Forelimb muscle (tissue), 1 donor: ENCODE results near the gene PRSS50. TPM values are rescaled to one million over a fixed set of nuclear protein-coding genes. Genes with fewer than 3 reads are reported as not detected.

Experiments used
- DNase-seq: peaks from one replicate; pipeline ENCODE4 v3.0.0-alpha.2; 2013; ENCODE audit warnings: low read depth
- polyA plus RNA-seq: library from polyadenylated mRNA; unstranded; fragments of 120-200 nt; gene quantifications from one replicate; pipeline ENCODE4 v1.2.1, GENCODE V29; 2013; ENCODE audit not compliant: insufficient read length

The PRSS50 gene
- polyA plus RNA-seq, 1 donor, result 0.19 TPM

DNA sequence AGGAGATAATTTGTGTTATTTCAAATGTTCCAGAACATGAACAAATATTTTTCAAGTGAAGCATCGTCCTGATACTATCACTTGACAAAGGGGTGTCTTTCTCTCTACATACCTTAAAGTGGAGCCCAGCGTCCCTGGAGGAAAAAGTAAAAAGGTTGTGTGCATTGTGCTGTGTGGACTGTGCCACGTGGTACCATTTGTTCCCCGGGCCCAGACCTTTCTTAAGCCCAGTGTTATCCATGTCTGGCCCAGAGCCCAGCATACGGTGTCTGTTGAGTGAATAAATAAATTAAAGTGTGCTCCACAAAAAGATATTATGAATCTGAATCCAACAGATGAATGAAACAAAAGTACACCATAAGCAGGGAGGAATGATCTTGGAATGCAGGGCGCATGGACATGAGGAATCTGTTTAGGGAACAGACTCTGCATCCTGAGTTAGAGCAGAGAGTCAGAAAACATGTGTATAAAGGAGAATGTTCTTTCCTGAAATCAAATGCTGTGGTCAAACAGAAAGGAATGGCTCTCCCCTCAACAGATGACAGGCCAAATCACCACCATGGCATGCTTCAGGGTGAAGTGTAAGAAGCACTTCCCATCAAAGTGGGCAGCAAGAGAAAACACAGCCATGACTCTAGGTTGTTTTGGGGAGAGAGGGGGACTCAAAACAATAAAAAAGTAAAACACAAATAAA lies 8.1 kb upstream of the PRSS50 start:
- no peak for DNase-seq

DNA sequence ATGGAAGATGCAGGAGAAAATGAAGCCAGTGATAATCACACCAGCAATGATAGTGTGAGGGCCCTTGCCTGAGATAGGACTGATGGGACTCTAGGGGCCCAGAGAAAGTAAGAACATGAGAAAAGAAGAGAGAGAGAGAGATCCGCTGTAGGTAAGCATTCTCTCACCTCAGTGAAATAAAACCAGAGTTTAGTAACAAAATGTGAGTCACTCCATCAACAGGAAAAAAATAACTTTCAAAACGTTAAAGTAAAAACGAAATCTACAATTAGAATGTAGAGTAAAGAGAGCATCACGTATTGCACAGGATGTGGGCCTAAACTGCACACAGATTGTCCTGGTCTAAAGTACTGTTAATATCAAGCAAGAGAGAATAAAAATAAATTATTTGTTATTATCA lies 6.8 kb upstream of the PRSS50 start:
- no peak for DNase-seq

DNA sequence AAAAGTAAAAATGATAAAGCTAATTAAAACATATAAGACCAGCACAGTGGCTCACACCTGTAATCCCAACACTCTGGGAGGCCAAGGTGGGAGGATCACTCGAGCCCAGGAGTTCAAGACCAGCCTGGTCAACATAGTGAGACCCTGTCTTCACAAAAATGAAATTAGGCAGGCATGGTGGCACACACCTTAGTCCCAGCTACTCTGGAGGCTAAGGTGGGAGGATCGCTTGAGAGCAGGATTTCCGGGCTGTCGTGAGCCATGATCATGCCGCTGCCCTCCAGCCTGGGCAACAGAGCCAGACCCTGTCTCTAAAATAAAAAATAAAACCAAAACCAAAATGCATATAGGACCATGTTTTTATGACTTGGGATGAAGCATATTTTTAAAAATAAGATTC lies 4.8 kb upstream of the PRSS50 start:
- DNase-seq, result no peak

DNA sequence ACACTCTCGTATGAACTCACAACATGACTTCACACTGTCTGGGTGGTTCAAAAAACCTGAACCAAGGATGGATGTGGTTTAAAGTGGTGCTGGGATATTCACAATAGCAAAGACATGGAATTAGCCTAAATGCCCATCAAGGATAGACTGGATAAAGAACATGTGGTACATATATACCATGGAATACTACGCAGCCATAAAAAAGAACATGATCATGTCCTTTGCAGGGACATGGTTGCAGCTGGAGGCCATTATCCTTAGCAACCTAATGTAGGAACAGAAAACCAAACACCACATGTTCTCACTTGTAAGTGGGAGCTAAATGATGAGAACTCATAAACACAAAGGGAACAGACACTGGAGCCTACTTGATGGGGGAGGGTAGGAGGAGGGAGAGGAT lies 3.3 kb upstream of the PRSS50 start:
- DNase-seq, result no peak

DNA sequence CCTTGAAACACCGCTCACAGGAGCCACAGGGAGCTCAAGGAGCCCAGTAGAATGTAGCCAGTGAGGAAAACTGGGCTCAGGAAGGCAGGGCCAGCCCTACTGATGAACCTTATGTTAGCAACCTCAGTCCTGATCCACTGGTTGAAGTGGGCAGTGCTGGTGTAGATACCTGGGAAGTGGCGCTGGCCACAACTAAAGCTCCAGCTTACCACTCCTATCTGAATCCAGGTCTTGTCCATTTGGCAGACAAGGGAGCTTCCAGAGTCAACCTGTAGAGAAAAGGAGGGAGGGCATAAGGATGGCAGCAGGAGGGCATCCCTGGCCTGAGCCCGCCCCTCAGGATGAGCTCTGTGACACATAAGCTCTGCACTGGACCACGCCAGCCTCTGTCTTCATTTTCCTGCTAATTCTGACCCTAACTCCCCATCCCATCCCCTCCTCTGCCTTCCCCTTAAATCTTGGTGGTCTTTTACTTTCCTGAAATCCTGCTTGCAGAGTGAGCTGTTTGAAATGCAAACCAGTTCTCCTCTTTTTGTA lies 2.1 kb upstream of the PRSS50 start:
- DNase-seq, result no peak

GRCh38 chr3:46719044-46719565 lies 1.4 kb upstream of the PRSS50 start:
- DNase-seq, result no peak

DNA sequence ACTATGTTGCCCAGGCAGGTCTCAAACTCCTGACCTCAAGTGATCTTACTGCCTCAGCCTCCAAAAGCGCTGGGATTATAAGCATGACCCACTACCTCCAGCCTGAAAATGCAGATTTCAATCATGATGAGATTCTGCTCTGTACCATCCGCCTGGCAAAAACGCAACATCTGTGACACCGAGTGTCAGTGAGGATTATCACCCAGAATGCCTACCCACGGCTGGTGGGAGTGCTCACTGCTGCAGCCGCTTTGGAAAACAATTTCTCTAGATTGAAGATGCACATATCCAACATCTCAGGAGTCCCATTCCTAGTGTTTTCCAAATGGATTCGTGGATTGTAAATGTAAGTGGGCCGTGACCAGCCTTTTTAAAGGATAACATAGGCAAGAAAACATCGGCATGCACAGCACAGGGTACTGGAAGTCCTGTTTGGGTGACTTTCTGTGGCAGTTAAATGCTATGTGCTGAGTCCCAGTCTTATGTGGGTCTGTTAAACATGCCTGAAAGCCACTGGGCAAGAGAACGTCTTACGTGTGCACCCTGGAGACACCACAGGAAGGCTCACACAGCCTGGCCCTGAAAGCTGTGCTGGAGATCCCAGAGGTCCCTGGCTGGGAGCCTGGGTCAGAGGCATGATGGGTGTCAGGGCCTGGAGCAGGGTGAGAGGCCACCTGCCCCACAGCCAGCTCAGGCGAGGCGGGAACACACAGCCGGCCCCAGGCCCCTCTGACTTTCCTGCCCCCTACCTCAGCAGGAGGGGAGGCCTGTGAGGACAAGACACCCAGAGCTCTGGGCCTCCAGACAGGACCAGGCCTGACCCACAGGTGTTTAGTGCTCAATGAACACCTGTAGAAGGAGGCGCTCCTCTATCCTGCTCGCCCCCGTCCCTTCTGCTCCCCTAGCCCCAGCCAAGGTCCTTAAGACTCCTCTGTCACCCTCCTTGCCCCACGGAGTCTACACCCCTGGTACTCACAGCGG lies 918 bp downstream of the PRSS50 start:
- no peak for DNase-seq

DNA sequence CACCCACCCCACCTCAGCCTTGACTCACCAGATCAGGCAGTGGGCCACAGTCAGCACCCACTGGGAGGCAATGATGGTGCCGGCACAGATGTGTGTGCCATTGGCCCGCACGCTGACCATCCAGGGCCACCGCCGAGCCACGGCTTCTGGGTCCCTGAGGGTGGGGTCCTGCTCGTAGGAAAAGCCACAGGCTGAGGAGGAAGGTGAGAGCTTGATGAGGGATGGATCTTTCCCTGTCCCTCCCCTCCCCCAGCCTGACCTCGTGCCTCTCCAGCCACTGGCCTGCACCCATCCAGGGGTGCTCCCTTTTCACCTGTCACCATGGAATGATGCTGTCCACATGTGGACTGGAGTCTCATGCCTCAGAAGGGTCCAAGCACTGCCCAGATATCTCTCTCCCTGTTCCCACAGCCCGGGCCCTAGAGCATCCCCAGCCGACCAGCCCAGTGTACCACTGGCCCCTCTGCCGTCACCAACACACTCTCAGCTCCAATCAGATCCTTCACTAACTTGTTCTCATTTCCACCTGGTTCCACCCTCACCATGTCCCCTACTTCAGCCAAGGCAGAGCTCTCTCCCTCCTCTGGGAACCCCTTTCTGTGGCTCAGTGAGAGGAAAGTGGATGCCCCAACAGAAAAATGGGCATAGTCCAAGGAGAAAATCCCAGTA lies 2.0 kb downstream of the PRSS50 start:
- DNase-seq, result no peak

DNA sequence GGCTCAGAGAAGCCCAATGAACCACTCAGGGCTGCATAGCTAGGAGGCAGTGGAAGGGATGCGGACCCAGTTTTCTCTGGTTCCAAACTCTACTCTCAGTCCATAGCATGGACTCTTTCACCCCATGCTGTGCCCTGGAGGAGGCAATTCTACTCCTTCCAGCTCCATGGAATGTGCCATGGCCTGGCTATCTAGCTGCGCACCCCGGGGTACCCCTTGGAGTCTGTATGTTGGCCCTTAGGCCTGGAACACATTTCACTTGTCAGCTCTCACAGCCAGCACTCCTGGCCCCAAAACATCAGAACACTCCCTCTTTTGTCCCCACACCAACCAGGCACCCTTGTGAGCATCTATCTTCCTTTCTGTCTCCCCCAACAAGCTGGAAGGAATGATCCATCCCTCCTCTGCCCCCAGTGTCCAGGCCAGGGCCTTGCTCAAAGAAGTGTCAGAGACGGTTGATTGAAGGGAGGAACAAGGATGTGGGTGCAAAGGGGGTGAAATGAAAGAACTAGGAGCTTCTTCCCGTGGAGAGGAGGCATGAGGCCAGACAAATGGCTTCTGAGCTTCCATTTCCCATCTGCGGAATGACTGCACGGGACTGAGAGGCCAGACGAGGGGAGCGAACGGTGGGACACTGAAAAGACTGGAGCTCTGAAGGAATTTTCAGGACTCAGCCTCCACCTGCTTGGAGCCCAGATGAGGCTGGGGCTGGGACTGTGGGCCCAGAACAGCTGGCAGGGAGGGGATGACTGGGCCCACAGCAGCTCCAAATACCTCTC lies 2.8 kb downstream of the PRSS50 start:
- DNase-seq, result no peak

GRCh38 chr3:46713898-46714552 lies 3.6 kb downstream of the PRSS50 start:
- DNase-seq, result no peak

DNA sequence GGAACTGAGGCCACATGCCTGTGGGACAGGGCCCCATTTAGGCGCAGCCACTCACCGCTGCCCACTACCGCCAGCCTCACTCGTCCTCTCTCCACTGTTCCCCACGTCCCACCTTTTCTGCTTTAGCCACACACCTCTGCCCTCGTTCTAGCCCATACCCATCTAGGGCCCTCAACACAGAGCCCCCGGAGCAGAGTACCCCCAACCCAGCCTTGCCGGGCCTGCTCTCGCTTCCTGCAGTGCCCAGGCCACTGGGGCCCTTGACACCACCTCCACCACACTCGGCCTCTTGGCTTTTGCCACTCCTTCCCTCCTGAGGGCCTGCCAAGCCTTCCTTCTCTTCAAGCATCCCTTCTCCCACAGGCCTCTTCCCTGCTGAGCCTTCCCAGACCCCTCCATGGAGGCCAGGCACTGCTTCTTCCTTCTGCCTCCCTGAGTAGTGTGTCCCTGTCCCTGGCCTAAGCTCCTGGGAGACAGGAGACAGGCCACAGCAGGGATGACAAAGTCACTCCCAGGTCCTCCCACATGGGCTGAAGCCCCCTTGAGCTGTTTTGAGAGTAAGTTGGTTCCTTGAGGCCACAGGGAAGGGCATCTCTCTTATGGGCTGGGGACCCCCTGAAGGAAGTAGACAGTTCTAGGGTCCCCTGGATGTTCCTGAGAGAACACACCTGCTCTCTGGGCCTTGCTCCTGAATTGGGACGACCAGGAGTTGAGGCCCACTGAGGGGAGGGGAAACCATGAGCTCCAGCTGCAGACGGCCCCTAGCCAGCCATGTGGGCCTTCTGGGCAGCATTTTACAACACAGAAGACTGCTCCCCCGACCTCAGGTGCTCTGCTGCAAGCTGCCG lies 4.4 kb downstream of the PRSS50 start:
- DNase-seq, result no peak

GRCh38 chr3:46712191-46713049 lies 5.2 kb downstream of the PRSS50 start:
- no peak for DNase-seq

- DNase-seq, result no peak
Measured at GRCh38 chr3:46711760-46712159, 5.9 kb downstream of the PRSS50 start.

DNA sequence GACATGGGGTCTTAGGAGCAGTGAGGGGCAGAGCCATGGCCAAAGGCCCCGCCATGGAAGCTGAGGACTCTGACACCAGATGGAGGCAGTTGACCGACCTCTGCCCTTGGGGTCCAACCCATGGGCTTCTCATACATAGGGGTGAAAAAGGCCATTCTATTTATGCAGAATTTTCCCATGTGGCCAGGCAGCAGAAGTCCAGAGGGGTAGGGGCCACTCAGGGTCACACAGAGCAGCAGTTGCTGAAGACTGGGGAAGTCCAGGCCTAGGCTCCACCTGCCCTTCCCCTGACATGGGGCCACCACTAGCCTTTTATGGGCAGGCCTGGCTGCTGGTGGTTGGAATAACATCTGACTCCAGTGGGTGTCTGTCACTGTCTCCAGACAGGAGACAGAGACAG lies 6.4 kb downstream of the PRSS50 start:
- no peak for DNase-seq

- DNase-seq, result no peak
Measured at GRCh38 chr3:46710671-46711295, 6.9 kb downstream of the PRSS50 start.

GRCh38 chr3:46710229-46710628 lies 7.4 kb downstream of the PRSS50 start:
- DNase-seq, result no peak

- DNase-seq, result no peak
Measured at GRCh38 chr3:46709721-46710120, 7.9 kb downstream of the PRSS50 start.

- DNase-seq, result no peak
Measured at GRCh38 chr3:46709157-46709654, 8.5 kb downstream of the PRSS50 start.
